GM21619 (cell line): ENCODE measurements around the gene NT5C1B.

Experiments
- ATAC-seq: cut with Tn5 transposase; IDR thresholded peaks from one replicate; pipeline ENCODE4 v1.9.1; 2021; ENCODE audit not compliant: unreplicated experiment

NT5C1B gene

DNA sequence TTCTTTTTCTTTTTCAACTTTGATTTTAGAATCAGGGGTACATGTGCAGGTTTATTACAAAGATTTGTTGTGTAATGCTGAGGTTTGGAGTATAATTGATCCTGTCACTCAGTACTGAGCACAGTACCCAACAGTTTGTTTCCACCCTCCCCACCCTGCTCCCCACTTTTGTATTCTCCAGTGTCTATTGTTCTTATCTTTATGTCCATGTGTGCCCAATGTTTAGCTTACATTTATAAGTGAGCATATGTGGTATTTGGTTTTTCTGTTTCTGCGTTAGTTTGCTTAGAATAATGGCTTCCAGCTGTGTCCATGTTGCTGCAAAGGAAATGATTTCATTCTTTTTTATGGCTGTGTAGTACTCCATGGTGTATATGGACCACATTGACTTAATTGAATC is 72.0 kb downstream of the NT5C1B start:
- ATAC-seq, result no peak

DNA sequence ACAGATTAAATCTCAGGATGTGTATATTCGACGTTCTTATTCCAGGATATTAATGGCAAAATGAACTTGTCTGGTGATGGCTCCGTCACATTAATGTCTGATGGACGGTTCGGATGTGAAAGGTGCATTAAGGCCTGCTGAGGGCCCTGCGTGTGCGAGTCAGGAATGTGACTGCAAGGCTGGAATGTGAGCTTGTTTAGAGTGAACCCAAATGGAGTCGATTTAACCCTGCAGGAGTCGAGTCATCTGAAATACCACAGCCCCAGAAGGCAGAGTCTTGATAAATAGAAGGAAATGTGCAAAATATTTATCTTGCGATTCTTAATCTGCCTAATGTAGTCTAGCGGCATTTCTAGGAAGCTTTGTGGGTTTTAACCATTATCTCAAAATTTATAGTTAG is 73.3 kb downstream of the NT5C1B start:
- ATAC-seq, result no peak

DNA sequence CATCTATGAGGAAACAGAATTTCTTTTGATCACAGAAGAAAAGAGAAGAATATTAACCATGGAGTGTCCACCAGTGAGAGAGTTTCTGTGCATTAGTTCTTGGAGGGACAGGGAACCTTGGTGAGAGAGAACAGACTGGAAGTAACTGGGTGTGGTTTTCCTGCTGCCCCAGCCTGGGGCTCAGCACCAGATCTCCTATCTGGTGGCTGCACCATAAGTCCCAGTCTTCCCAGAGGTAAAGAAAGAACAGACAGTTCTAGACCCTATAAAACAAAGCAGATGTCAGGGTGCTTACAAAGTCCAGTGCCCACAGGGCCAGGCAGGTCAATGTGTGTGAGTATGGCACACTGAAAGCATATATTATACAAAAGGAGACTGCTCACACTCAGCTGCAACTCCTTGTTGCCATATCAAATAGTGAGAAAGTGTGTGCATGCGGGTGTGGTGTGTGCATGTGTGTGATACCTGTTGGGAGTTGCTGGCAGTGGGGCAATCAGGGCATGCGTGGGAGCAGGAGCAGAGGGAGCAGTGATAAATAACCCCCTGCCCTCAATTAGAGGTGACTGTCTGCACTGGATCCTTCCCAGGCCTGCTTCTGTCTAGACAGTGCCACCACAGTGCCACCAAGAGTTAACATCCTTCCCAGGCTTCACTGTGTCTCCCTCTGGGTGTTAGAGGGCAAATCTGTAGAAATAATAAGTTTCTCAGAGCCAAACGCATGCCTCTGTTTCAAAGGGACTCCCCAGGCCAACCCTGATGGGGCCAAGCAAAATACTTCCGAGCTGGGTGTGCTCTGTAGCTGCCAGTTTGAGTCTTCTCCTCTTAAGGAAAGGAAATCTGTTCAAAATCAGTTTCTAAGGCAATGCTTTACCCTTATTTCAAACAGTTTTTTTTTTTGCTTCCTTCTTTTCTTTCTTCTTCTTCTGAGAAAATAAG is 74.6 kb downstream of the NT5C1B start:
- no peak for ATAC-seq
